Gastrocnemius medialis (tissue), 4 donors: Measurements from ENCODE around the gene PRKCE.

Source experiments
- CTCF ChIP-seq, 5 experiments: fragments of 450-650 bp in 3 of 5; fragments of 200-600 bp in 2 of 5; sonication (generic) in 2 of 5; IDR thresholded peaks in 4 of 5; conservative IDR thresholded peaks in 1 of 5; 1 replicate in 4 of 5; 2 replicates in 1 of 5; pipeline ENCODE4 v1.5.1; 2016 to 2019; ENCODE audit warnings: antibody characterized with exemption in 5 of 5, mild to moderate bottlenecking in 3 of 5, moderate library complexity in 3 of 5
- POLR2A ChIP-seq, 2 donors: fragments of 450-650 bp; IDR thresholded peaks; one replicate each; pipeline ENCODE4 v1.6.1; 2017; ENCODE audit warnings: antibody characterized with exemption in 2 of 2, mild to moderate bottlenecking in 2 of 2, moderate library complexity in 2 of 2

DNA sequence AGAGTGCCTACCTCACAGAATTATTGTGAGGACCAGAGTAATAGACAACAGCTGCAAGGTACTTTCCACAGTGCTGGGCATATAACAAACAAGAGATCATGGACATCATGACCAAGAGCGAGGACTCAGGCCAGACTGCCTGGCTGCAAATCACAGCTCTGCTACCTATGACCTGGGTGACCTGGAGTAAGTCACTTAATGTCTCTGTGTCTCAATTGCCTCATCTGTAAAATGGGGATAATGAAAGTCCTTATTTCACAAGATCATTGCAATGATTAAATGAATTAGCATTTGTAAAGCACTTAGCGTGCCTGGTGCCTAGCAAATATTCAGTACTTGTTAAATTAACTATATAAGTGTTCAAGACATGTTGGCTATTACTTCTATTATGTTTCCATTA is 59.7 kb downstream of the PRKCE start:
- TF ChIP-seq CTCF (IDR thresholded peaks at IDR 0.05 in 4 of 5, conservative IDR thresholded peaks at IDR 0.05 in 1 of 5): no peak
- TF ChIP-seq POLR2A (IDR thresholded peaks at IDR 0.05): no peak
